BLaER1 treated with 17β-estradiol and CSF1 and Interleukin-3, amounts not matched to agents 10 nM and 100 nM (cell line): ENCODE results near the gene FKBP9.
"Not testable (repeated sequence)": the region's sequence is repeated elsewhere in the genome, so short reads cannot be mapped to it uniquely, and the experiment has no call there.

Source experiments
- H3K27ac ChIP-seq, 11 experiments: shearing (Covaris generic); formaldehyde crosslinking; 2 replicates each; pipeline ENCODE4 v1.8.1; 2022
- H3K27me3 ChIP-seq, 11 experiments: shearing (Covaris generic); formaldehyde crosslinking; 2 replicates each; pipeline ENCODE4 v1.8.1; 2022
- H3K36me3 ChIP-seq, 11 experiments: shearing (Covaris generic); formaldehyde crosslinking; 2 replicates each; pipeline ENCODE4 v1.8.1; 2022
- H3K4me1 ChIP-seq, 10 experiments: shearing (Covaris generic); formaldehyde crosslinking; 2 replicates each; pipeline ENCODE4 v1.8.1; 2022
- H3K4me2 ChIP-seq, 11 experiments: shearing (Covaris generic); formaldehyde crosslinking; 2 replicates each; pipeline ENCODE4 v1.8.1; 2022
- H3K4me3 ChIP-seq, 10 experiments: shearing (Covaris generic); formaldehyde crosslinking; 2 replicates each; pipeline ENCODE4 v1.8.1; 2022
- H3K9ac ChIP-seq, 11 experiments: shearing (Covaris generic); formaldehyde crosslinking; 2 replicates each; pipeline ENCODE4 v1.8.1; 2022
- H3K9me3 ChIP-seq, 11 experiments: shearing (Covaris generic); formaldehyde crosslinking; replicated peaks in 1 of 11; 2 replicates each; pipeline ENCODE4 v1.8.1; 2022
- H4K20me1 ChIP-seq, 11 experiments: shearing (Covaris generic); formaldehyde crosslinking; 2 replicates each; pipeline ENCODE4 v1.8.1; 2022
- Cebpa-rat ChIP-seq, 11 experiments: shearing (Covaris generic); IDR thresholded peaks; 2 replicates each; pipeline ENCODE4 v1.8.1; 2022

Gene FKBP9

DNA sequence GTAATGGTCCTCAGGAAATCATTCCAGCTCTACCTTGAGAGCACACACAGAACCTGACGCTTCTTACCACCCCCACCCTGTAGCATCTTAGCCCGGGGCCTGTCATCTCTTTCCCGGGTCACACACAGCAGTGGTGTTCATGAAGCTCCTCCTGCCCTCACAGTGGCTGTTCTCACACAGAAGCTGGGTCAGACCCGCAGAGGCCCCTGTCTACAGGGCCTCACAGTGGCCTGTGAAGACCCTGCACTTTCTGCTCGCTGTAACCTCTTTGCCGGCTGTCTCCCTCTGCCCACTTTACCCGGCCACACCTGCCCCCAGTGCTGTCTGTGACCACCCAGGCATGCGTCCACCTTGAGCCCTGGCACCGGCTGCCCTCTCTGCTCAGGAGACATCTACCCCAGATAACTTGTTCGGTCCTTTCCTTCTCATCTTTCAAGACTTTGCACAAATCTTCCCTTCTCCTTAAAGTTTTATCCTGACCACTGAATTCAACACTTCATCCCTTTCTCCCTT lies 46.9 kb downstream of the FKBP9 start:
- H3K4me1 ChIP-seq, H3K27ac ChIP-seq, H4K20me1 ChIP-seq, H3K4me3 ChIP-seq, H3K36me3 ChIP-seq, H3K4me2 ChIP-seq, H3K9ac ChIP-seq, H3K27me3 ChIP-seq, H3K9me3 ChIP-seq: not testable (repeated sequence)

DNA sequence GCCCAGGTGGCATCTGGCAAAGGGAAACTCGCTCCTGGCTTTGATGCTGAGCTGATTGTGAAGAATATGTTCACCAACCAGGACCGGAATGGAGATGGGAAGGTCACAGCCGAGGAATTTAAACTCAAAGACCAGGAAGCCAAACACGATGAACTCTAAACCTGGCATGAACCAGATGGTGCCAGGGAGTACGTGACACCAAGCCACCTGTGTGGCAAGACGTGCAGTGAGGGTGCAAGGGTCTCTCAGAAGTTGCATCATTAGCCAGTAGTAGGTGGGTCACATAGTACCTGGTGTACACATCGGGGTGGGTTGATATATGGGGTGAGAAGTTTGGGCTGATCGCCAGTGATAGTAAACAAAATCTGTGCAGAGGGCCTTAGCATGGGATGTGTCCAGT lies 48.0 kb downstream of the FKBP9 start:
- not testable (repeated sequence) for H3K9me3 ChIP-seq, H3K9ac ChIP-seq, H3K27ac ChIP-seq, H3K4me1 ChIP-seq, H3K27me3 ChIP-seq, H3K4me3 ChIP-seq, H4K20me1 ChIP-seq, H3K4me2 ChIP-seq
- H3K36me3 ChIP-seq, result peaks cover 0 to 13% (median 0%) of the 10 kb centered on the region in 11 experiments; a peak in 5 of 22 replicates

DNA sequence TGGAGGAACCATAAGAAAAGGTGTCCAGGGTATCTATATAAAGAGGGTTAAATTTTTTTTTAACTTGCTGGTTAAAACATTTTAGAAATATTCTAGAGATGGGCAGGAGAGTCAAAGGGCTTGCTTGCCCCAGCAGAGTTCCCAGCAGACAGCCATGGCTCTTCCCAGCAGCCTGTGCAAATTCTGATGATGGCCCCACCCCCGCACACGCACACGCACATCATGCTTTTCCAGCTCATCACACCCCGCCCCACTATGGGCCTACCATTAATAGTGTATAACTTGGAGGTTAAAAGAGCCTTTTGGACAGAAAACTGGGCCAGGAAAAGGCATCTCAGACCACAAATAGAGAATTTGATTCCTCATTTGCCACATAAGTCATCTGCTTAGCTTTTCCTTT lies 48.5 kb downstream of the FKBP9 start:
- H3K4me2 ChIP-seq, H3K4me1 ChIP-seq, H3K27ac ChIP-seq, H3K4me3 ChIP-seq, H3K9me3 ChIP-seq, H3K27me3 ChIP-seq, H4K20me1 ChIP-seq, H3K9ac ChIP-seq: not testable (repeated sequence)
- peaks cover 0 to 14% (median 0%) of the 10 kb centered on the region in 11 experiments; a peak in 5 of 22 replicates for H3K36me3 ChIP-seq

DNA sequence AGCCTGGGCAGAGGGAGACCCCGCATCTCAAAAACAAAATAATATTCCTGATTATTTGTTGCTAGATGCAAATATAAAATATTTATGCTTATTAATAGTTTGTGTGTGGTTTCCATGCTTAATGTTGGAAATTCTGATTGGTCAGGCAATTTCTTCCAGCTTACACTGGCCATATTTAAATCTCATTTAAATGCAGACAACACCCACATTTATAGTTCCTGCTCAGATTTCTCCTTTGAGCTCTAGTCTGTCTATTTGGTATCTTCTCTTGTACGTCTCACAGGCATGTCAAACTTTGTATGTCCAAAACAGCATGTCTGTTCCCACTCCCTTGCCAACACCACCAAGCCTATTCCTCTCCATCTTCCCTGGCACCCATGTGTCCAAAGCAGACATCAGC lies 52.5 kb downstream of the FKBP9 start:
- Histone ChIP-seq H3K36me3 (peaks cover 27 to 52% (median 39%) of the 10 kb centered on the region in 11 experiments), H3K27ac (no peak overlapping the region), H3K9me3 (peaks cover 0 to 10% (median 0%) of the 10 kb centered on the region in 11 experiments; a peak in 2 of 22 replicates), H3K4me3 (no peak overlapping the region), H3K9ac (no peak overlapping the region), H4K20me1 (peaks cover 0 to 5% (median 0%) of the 10 kb centered on the region in 11 experiments; a peak in 1 of 22 replicates), H3K4me2 (no peak overlapping the region), H3K4me1 (no peaks in the 10 kb centered on the region), H3K27me3 (no peaks in the 10 kb centered on the region)
- no peak for TF ChIP-seq Cebpa-rat (IDR thresholded peaks at IDR 0.05)

DNA sequence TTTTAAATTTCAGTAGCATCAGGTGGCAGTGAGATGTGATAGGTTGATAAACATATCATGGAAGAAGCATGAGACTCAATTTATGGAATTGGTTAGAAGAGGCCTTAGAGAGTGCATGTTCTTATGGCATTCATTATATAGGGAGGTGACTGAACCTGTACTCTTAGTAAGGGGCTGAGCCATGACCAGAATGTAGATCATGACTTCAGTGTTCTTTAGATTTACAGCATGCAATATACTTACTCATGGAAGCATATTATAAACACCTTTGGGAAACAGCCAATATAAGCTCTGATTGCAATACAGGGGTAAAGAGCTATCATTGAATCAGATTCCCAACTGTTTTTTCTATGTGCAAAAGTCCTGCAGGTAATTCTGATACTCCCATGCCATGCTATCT lies 55.1 kb downstream of the FKBP9 start:
- Histone ChIP-seq H3K4me2 (no peak overlapping the region), H3K27ac (no peak overlapping the region), H3K9ac (no peak overlapping the region), H3K36me3 (peaks cover 53 to 78% (median 65%) of the 10 kb centered on the region in 11 experiments), H3K27me3 (no peaks in the 10 kb centered on the region), H3K9me3 (peaks cover 0 to 10% (median 0%) of the 10 kb centered on the region in 11 experiments; a peak in 2 of 22 replicates), H3K4me3 (no peak overlapping the region), H4K20me1 (peaks cover 0 to 5% (median 0%) of the 10 kb centered on the region in 11 experiments; a peak in 1 of 22 replicates), H3K4me1 (no peaks in the 10 kb centered on the region)
- TF ChIP-seq Cebpa-rat (IDR thresholded peaks at IDR 0.05), result no peak

DNA sequence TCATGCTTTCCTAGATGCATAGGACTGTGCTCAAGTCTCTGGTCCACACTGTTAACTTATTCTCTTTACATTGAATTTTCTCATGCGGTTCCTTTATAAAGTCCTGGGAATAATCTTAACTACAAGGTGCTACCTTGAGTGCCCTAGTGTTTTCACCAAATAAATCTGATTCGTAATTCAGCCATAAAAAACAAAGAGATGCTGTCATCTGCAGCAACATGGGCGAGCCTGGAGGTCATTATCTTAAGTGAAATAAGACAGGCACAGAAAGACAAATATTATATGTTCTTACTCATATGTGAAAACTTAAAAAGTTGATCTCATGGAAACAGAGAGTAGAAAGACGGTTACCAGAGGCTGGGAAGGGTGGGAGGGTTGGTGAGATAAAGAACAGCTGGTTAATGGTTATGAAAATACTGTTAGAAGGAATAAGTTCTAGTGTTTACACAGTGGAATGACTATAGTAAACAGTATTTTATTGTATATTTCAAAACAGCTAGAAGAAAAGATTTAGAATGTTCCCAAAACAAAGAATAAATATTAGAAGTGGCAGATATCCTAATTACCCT lies 67.0 kb downstream of the FKBP9 start:
- no peak overlapping the region for H3K4me2 ChIP-seq
- H3K36me3 ChIP-seq, result peaks cover 67 to 100% (median 86%) of the 10 kb centered on the region in 11 experiments
- no peak for TF ChIP-seq Cebpa-rat (IDR thresholded peaks at IDR 0.05)
- H3K4me3 ChIP-seq, result no peak overlapping the region
- peaks cover 0 to 14% (median 0%) of the 10 kb centered on the region in 11 experiments; a peak in 6 of 22 replicates for H4K20me1 ChIP-seq
- H3K9me3 ChIP-seq, result no peaks in the 10 kb centered on the region
- H3K27ac ChIP-seq, result no peak overlapping the region
- H3K27me3 ChIP-seq, result no peaks in the 10 kb centered on the region
- no peak overlapping the region for H3K9ac ChIP-seq
- H3K4me1 ChIP-seq, result no peaks in the 10 kb centered on the region

DNA sequence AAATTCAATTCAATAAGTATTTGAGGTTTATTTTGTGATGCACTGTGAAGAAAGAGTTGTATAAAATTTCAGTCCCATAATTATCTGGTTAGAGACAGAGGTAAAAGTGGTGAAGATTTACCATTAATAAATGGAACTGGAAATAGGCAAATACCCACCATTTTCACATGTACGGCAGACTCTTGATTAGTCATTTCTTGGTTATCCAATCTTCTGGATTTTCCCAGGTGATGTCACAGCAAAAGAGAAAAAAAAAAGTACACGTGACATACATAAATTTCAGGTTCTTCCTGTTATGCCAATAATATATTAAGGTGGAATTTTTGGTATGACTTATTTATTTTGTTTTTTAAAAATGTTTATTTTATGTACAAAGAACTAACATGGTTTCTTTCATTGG lies 78.5 kb downstream of the FKBP9 start:
- Histone ChIP-seq H3K36me3 (peaks cover 8 to 38% (median 21%) of the 10 kb centered on the region in 11 experiments; a peak in 18 of 22 replicates), H3K9me3 (no peaks in the 10 kb centered on the region), H3K4me3 (no peak overlapping the region), H3K4me1 (peaks cover 15 to 29% (median 25%) of the 10 kb centered on the region in 10 experiments), H4K20me1 (peaks cover 7 to 76% (median 27%) of the 10 kb centered on the region in 11 experiments; a peak in 19 of 22 replicates), H3K4me2 (no peak overlapping the region), H3K9ac (no peak overlapping the region), H3K27me3 (no peaks in the 10 kb centered on the region), H3K27ac (no peak overlapping the region)
- TF ChIP-seq Cebpa-rat (IDR thresholded peaks at IDR 0.05), result no peak

DNA sequence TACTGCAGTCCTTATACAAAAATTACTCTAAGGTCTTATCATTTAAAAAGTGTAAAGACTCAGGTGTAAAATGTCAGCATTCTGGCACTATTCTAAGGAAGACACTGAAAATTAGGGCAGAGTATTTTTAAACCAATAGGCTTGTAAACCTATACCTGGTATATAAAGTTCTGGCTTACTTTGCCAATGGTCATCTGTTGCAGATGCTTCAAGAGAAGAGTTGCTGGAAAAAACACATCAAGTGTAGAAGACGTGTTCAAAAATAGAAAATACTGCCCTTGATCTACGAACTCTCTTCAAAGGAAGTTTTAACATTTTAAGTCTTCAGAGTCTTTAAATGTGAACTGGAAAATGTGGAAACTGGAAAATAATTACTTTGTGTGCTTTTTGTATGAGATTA lies 81.4 kb downstream of the FKBP9 start:
- no peaks in the 10 kb centered on the region for H3K9me3 ChIP-seq
- peak overlapping the region; percentile 41 to 90 (median 75); a peak in 21 of 22 replicates for H3K4me2 ChIP-seq
- peak overlapping the region in 2 of 10 experiments; percentile 39 to 43; a peak in 2 of 20 replicates for H3K4me3 ChIP-seq
- peaks cover 23 to 78% (median 48%) of the 10 kb centered on the region in 11 experiments; a peak in 20 of 22 replicates for H4K20me1 ChIP-seq
- H3K27ac ChIP-seq, result peak overlapping the region in 9 of 11 experiments; percentile 22 to 62 (median 53); a peak in 15 of 22 replicates
- H3K27me3 ChIP-seq, result no peaks in the 10 kb centered on the region
- TF ChIP-seq Cebpa-rat (IDR thresholded peaks at IDR 0.05), result no peak
- peaks cover 5 to 19% (median 11%) of the 10 kb centered on the region in 11 experiments; a peak in 12 of 22 replicates for H3K36me3 ChIP-seq
- peaks cover 28 to 48% (median 43%) of the 10 kb centered on the region in 10 experiments for H3K4me1 ChIP-seq
- peak overlapping the region in 7 of 11 experiments; percentile 10 to 69 (median 40); a peak in 8 of 22 replicates for H3K9ac ChIP-seq

DNA sequence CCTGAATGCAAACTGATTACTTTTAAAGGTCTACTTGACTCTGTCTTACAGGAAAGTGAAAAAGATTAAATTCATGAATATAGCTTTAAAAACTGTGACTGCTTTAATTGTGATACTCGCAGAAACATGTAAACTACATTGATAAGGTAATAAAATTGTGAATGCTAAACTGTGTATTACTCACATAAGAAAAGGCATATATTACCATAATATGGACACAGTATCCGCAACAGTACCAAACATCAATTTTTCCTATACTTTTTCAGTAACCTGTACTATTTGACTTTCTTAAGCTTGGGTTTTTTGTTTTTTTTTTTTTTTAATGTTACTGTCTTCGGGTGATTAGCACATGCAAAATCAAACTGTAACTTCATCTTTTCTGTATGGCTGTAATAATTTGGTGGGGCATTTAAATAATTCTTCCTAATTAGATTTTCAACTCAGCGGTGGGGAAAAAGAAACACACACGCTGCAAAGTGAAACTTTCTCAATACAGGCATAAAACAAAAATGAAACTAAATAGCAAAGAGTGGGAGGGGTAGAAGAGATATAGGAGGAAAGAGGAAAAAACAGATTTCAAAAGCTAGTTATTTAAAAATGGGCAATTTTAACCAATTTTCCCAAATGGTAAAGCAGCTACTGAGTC lies 82.1 kb downstream of the FKBP9 start:
- Histone ChIP-seq H3K9me3 (no peaks in the 10 kb centered on the region), H3K27me3 (no peaks in the 10 kb centered on the region), H3K4me2 (peak overlapping the region; percentile 61 to 90 (median 75); a peak in 21 of 22 replicates), H3K36me3 (peaks cover 5 to 16% (median 11%) of the 10 kb centered on the region in 11 experiments; a peak in 11 of 22 replicates), H3K4me1 (peaks cover 28 to 53% (median 43%) of the 10 kb centered on the region in 10 experiments), H3K4me3 (peak overlapping the region; percentile 39 to 63 (median 46); a peak in 15 of 20 replicates), H3K9ac (peak overlapping the region; percentile 12 to 69 (median 45); a peak in 15 of 22 replicates), H3K27ac (peak overlapping the region in 10 of 11 experiments; percentile 22 to 62 (median 50); a peak in 17 of 22 replicates), H4K20me1 (peaks cover 29 to 86% (median 56%) of the 10 kb centered on the region in 11 experiments; a peak in 20 of 22 replicates)
- no peak for TF ChIP-seq Cebpa-rat (IDR thresholded peaks at IDR 0.05)
